Psoas muscle (tissue), 8 donors: ENCODE measurements around the gene PTCRA. TPM values are rescaled to one million over a fixed set of nuclear protein-coding genes. Genes with fewer than 3 reads are reported as not detected.

Experiments used
- ATAC-seq, 4 donors: fragments of 200-7000 bp; cut with Tn5 transposase; one replicate each; pipeline ENCODE4 v1.9.1; 2020; ENCODE audit warnings: moderate library complexity in 3 of 4, mild to moderate bottlenecking in 2 of 4
- DNase-seq, 2 donors: peaks; one replicate each; pipeline ENCODE4 v3.0.0-alpha.2; 2020
- H3K27ac ChIP-seq: fragments of 200-600 bp; one replicate; pipeline ENCODE4 v1.8.0; 2022
- H3K27me3 ChIP-seq, 3 donors: fragments of 200-600 bp in 1 of 3; one replicate each; pipeline versions ENCODE4 v1.6.1 to v1.8.0; 2013 to 2022; ENCODE audit warnings: low read length in 2 of 3, mild to moderate bottlenecking in 2 of 3, moderate library complexity in 1 of 3; ENCODE audit not compliant: insufficient read depth in 3 of 3
- H3K36me3 ChIP-seq, 2 donors: fragments of 200-600 bp in 1 of 2; one replicate each; pipeline versions ENCODE4 v1.6.1 to v1.8.0; 2013 to 2022; ENCODE audit warnings: low read depth in 1 of 2, mild to moderate bottlenecking in 1 of 2, moderate library complexity in 1 of 2; ENCODE audit not compliant: insufficient read depth in 1 of 2
- H3K4me1 ChIP-seq: fragments of 200-600 bp; one replicate; pipeline ENCODE4 v1.8.0; 2022
- H3K4me3 ChIP-seq: fragments of 200-600 bp; one replicate; pipeline ENCODE4 v1.8.0; 2022; ENCODE audit warnings: mild to moderate bottlenecking
- H3K9me3 ChIP-seq: fragments of 200-600 bp; one replicate; pipeline ENCODE4 v1.8.0; 2022
- CTCF ChIP-seq: fragments of 200-600 bp; IDR thresholded peaks from one replicate; pipeline ENCODE4 v1.8.0; 2022; ENCODE audit warnings: antibody characterized with exemption
- WGBS, 3 donors: extraction: QIAGEN DNeasy Blood & Tissue Kit; methylation state at CpG; one replicate each; pipeline versions ENCODE4 v1.1.6 to v1.1.7; 2013; 5-methylcytosine and 5-hydroxymethylcytosine counted together
- intact Hi-C, 2 donors: fragments of 100-400 bp; cut with DNase I; formaldehyde crosslinking; loops; one replicate each; pipeline versions ENCODE4 v1.11.0 to v1.14.2; 2022
- polyA plus RNA-seq, 3 donors: library from polyadenylated mRNA; stranded (reverse); fragments of 200-250 nt; gene quantifications; one replicate each; pipeline ENCODE4 v1.2.3, GENCODE V29; 2013
- total RNA-seq, 4 donors: library from RNA; stranded (reverse); fragmentation: NEBNext Ultra II Directional in 2 of 4; extraction: Animal tissue kit (Norgen Biotek cat#: 25700) in 2 of 4; gene quantifications; one replicate each; pipeline versions ENCODE4 v1.2.1 to v1.2.4, GENCODE V29; 2021 to 2023
- donor health status: healthy with polysubstance abuse.
- donor health status: DM: no; HTN: no; CAD: no; lungs with moderate emphysema.
- donor health status: Bipolar disorder and iron deficiency.
- donor health status: healthy.
- donor health status: DM: yes; HTN: yes; CAD: no.
- donor health status: DM: no; HTN: no; CAD: no.
- donor health status: DM: no; HTN: no; CAD: no.
- donor health status: DM: yes; HTN: yes; CAD: no.

Gene PTCRA
- total and polyA plus RNA-seq, 7 donors: 0.09 TPM; not detected in 6

- Histone ChIP-seq H3K4me3 (no peak overlapping the region), H3K9me3 (no peaks in the 10 kb centered on the region), H3K36me3 (peaks cover 2 to 80% of the 10 kb centered on the region in 2 donors), H3K27ac (no peak overlapping the region), H3K27me3 (no peaks in the 10 kb centered on the region), H3K4me1 (peaks cover 10% of the 10 kb centered on the region)
- DNase-seq (no peak), ATAC-seq (no peak)
- 90 to 93% (median 93%) methylated on average over 11 to 12 of the region's 12 CpGs for WGBS, 3 donors
- intact Hi-C loops: no loop called here
- no peak for TF ChIP-seq CTCF
These were observed 52.4 kb downstream of the PTCRA start for GRCh38 chr6:42968126-42968701.

GRCh38 chr6:42968783-42969182, 52.9 kb downstream of the PTCRA start:
- TF ChIP-seq CTCF: no peak
- H3K27me3 ChIP-seq: no peaks in the 10 kb centered on the region
- ATAC-seq (no peak), DNase-seq (no peak)
- peaks cover 2 to 74% of the 10 kb centered on the region in 2 donors for H3K36me3 ChIP-seq
- WGBS, 3 donors: 62 to 78% (median 76%) methylated on average over 4 of the region's 4 CpGs
- intact Hi-C loops: no loop called here
- no peak overlapping the region for H3K27ac ChIP-seq
- H3K9me3 ChIP-seq: no peaks in the 10 kb centered on the region
- H3K4me1 ChIP-seq: peaks cover 10% of the 10 kb centered on the region
- H3K4me3 ChIP-seq: no peak overlapping the region

- TF ChIP-seq CTCF: no peak
- ATAC-seq (no peak), DNase-seq (no peak)
- intact Hi-C loops: no loop called here
- peaks cover 10% of the 10 kb centered on the region for H3K4me1 ChIP-seq
- H3K4me3 ChIP-seq: no peak overlapping the region
- H3K27ac ChIP-seq: no peak overlapping the region
- 81 to 97% (median 87%) methylated on average over 2 of the region's 2 CpGs for WGBS, 3 donors
- no peaks in the 10 kb centered on the region for H3K27me3 ChIP-seq
- peaks cover 0 to 72% of the 10 kb centered on the region in 2 donors for H3K36me3 ChIP-seq
- H3K9me3 ChIP-seq: no peaks in the 10 kb centered on the region
These were observed 53.6 kb downstream of the PTCRA start for GRCh38 chr6:42969431-42969830.

- DNase-seq (no peak), ATAC-seq (no peak)
- no peak for TF ChIP-seq CTCF
- H3K4me3 ChIP-seq: no peak overlapping the region
- no peaks in the 10 kb centered on the region for H3K9me3 ChIP-seq
- H3K4me1 ChIP-seq: peaks cover 10% of the 10 kb centered on the region
- no peak overlapping the region for H3K27ac ChIP-seq
- intact Hi-C loops: loop anchor here in 1 of 2 donors (5.0 kb wide), 2 partner anchors 38 to 63 kb away; no protein-coding TSS in a partner anchor
- H3K36me3 ChIP-seq: peaks cover 0 to 72% of the 10 kb centered on the region in 2 donors
- no peaks in the 10 kb centered on the region for H3K27me3 ChIP-seq
- WGBS, 3 donors: 91 to 94% (median 92%) methylated on average over 4 of the region's 4 CpGs
These were observed 54.1 kb downstream of the PTCRA start for GRCh38 chr6:42969934-42970333.
